K562 (cell line): ENCODE results near the gene DKK3. TPM values are rescaled to one million over a fixed set of nuclear protein-coding genes. Genes with fewer than 3 reads are reported as not detected.

Source experiments
- DDX20 ChIP-seq: fragments of 450-650 bp; IDR thresholded peaks from 2 replicates; pipeline ENCODE4 v1.6.1; 2016; ENCODE audit warnings: missing genetic modification characterization, low read depth, mild to moderate bottlenecking, missing compliant biosample characterization, moderate library complexity
- DNMT1 ChIP-seq: fragments of 450-650 bp; IDR thresholded peaks from 2 replicates; pipeline ENCODE4 v1.6.1; 2016; ENCODE audit warnings: antibody characterized with exemption, mild to moderate bottlenecking
- EGR1 ChIP-seq: fragments of 450-650 bp; conservative IDR thresholded peaks from 2 replicates; pipeline ENCODE4 v1.6.1; 2017; ENCODE audit warnings: mild to moderate bottlenecking
- EWSR1 ChIP-seq: fragments of 450-650 bp; IDR thresholded peaks from 2 replicates; pipeline ENCODE4 v1.6.1; 2018; ENCODE audit warnings: borderline replicate concordance, mild to moderate bottlenecking, low read depth, moderate library complexity; ENCODE audit not compliant: partially characterized antibody
- FOXK2 ChIP-seq, 2 experiments: fragments of 450-650 bp; IDR thresholded peaks in 1 of 2; conservative IDR thresholded peaks in 1 of 2; 2 replicates each; pipeline ENCODE4 v1.6.1; 2016; ENCODE audit warnings: low read depth in 2 of 2, mild to moderate bottlenecking in 1 of 2
- GATAD2A ChIP-seq: fragments of 450-650 bp; IDR thresholded peaks from 2 replicates; pipeline ENCODE4 v1.6.1; 2017
- HCFC1 ChIP-seq: IDR thresholded peaks from 2 replicates; pipeline ENCODE4 v1.6.1; 2012; ENCODE audit warnings: low read depth, low read length, improper control_type of control experiment
- IFI16 ChIP-seq: fragments of 250-450 bp; sonication (Bioruptor Pico); IDR thresholded peaks from 2 replicates; pipeline ENCODE4 v2.1.2; 2022; ENCODE audit warnings: mild to moderate bottlenecking, inconsistent platforms
- MYNN ChIP-seq, 2 experiments: sonication (generic); formaldehyde crosslinking in 1 of 2; IDR thresholded peaks; 2 replicates each; pipeline versions ENCODE4 v1.5.0 to v1.6.1; 2016 to 2020; ENCODE audit warnings: antibody characterized with exemption in 1 of 2, missing genetic modification reagents in 1 of 2
- NR2F6 ChIP-seq: fragments of 450-650 bp; formaldehyde crosslinking; IDR thresholded peaks from 2 replicates; pipeline ENCODE4 v1.4.0; 2020; ENCODE audit warnings: mild to moderate bottlenecking
- PHF8 ChIP-seq: fragments of 200-600 bp; sonication (generic); IDR thresholded peaks from 2 replicates; pipeline ENCODE4 v1.6.1; 2012; ENCODE audit warnings: mixed run types, mild to moderate bottlenecking, inconsistent platforms, low read length, moderate library complexity, borderline replicate concordance
- RCOR1 ChIP-seq, 2 experiments: IDR thresholded peaks; 2 replicates each; pipeline ENCODE4 v1.6.1; 2012; ENCODE audit warnings: low read depth in 2 of 2, low read length in 2 of 2, borderline replicate concordance in 1 of 2, improper control_type of control experiment in 1 of 2
- SIRT6 ChIP-seq: IDR thresholded peaks from one replicate; pipeline ENCODE4 v1.6.1; 2012; ENCODE audit warnings: low read depth, mild to moderate bottlenecking, control low read depth, inconsistent platforms, low read length, moderate library complexity
- SMARCE1 ChIP-seq: fragments of 450-650 bp; IDR thresholded peaks from 2 replicates; pipeline ENCODE4 v1.7.1; 2016; ENCODE audit warnings: mild to moderate bottlenecking
- SPI1 ChIP-seq: IDR thresholded peaks from 2 replicates; pipeline ENCODE4 v1.6.1; 2011; ENCODE audit warnings: low read depth, low read length, control low read depth, borderline replicate concordance
- THRA ChIP-seq: fragments of 450-650 bp; IDR thresholded peaks from 2 replicates; pipeline ENCODE4 v1.6.1; 2017; ENCODE audit warnings: mild to moderate bottlenecking, moderate library complexity
- U2AF2 ChIP-seq: fragments of 200-400 bp; formaldehyde crosslinking; optimal IDR thresholded peaks from 2 replicates; pipeline ENCODE3; 2017; ENCODE audit warnings: low read depth, mild to moderate bottlenecking, low read length
- ZBTB49 ChIP-seq: sonication (generic); formaldehyde crosslinking; IDR thresholded peaks from 2 replicates; pipeline ENCODE4 v1.8.0; 2022; ENCODE audit warnings: missing genetic modification reagents, mild to moderate bottlenecking, borderline replicate concordance
- ZNF184 ChIP-seq: sonication (generic); formaldehyde crosslinking; IDR thresholded peaks from 2 replicates; pipeline ENCODE4 v1.5.0; 2020; ENCODE audit warnings: missing genetic modification reagents
- ZNF699 ChIP-seq: fragments of 250-450 bp; sonication (Bioruptor Pico); IDR thresholded peaks from 2 replicates; pipeline ENCODE4 v1.8.0; 2021; ENCODE audit warnings: mild to moderate bottlenecking, moderate library complexity; ENCODE audit not compliant: insufficient replicate concordance
- ZZZ3 ChIP-seq: fragments of 450-650 bp; IDR thresholded peaks from 2 replicates; pipeline ENCODE4 v1.6.1; 2016; ENCODE audit warnings: antibody characterized with exemption, mild to moderate bottlenecking, moderate library complexity
- polyA plus RNA-seq, 8 experiments: library from polyadenylated mRNA; depleted of rRNA in 4 of 8; stranded (reverse) in 5 of 8; unstranded in 3 of 8; fragments of >200 nt; fragmentation: Nextera tagmentation in 2 of 8; fragmentation: Illumina TruSeq in 1 of 8; extraction: Ambion mirVana in 2 of 8; extraction: Trizol in 1 of 8; gene quantifications; 2 replicates each; pipeline versions ENCODE4 v1.2.1 to v1.2.3, GENCODE V29; 2011 to 2014; ENCODE audit warnings: inconsistent platforms in 1 of 8, missing spikeins in 1 of 8
- total RNA-seq, 7 experiments: library from RNA; depleted of rRNA in 6 of 7; stranded (reverse); fragments of >200 nt in 6 of 7; fragmentation: Illumina TruSeq in 2 of 7; extraction: Trizol in 2 of 7; gene quantifications; 2 replicates each; pipeline versions ENCODE4 v1.2.1 to v1.2.3, GENCODE V29; 2011 to 2021; ENCODE audit warnings: low replicate concordance in 1 of 7
- TF ChIP-seq, protein P1 (sequence below): sonication (generic); formaldehyde crosslinking; IDR thresholded peaks from 2 replicates; pipeline ENCODE4 v1.8.0; 2022; ENCODE audit warnings: mild to moderate bottlenecking, missing genetic modification reagents
- TF ChIP-seq, protein P2 (sequence below): fragments of 450-650 bp; formaldehyde crosslinking; IDR thresholded peaks from 2 replicates; pipeline ENCODE4 v1.4.0; 2020; ENCODE audit warnings: mild to moderate bottlenecking, moderate library complexity

DKK3 gene
- total and polyA plus RNA-seq, 9 of the 15 experiments (the other 6 are each of a cell fraction or from before 2014, with no cell fraction given), result 0.14 to 0.85 (median 0.38) TPM; not detected in 6

GRCh38 chr11:12043959-12044791, 35.7 kb upstream of the DKK3 start (continued):
- 0 out of 4 replicates have a peak, but pooled peaks of 1 of the 2 experiments have one; percentile 37 for TF ChIP-seq RCOR1 (IDR thresholded peaks at IDR 0.05; ENCODE audit: borderline replicate concordance in 1 of 2, low read depth in 2 of 2, low read length in 2 of 2)
- no peak for TF ChIP-seq EGR1
- TF ChIP-seq NR2F6 (CRISPR knock-in tag), result no peak
- no peak for TF ChIP-seq SPI1
- no peak for TF ChIP-seq ZBTB49 (CRISPR knock-in tag)
- TF ChIP-seq THRA, result no peak
- no peak for TF ChIP-seq ZZZ3
- no peak for TF ChIP-seq DDX20
- no peak for TF ChIP-seq ZNF699 (CRISPR knock-in tag)
- TF ChIP-seq, protein P1, sequence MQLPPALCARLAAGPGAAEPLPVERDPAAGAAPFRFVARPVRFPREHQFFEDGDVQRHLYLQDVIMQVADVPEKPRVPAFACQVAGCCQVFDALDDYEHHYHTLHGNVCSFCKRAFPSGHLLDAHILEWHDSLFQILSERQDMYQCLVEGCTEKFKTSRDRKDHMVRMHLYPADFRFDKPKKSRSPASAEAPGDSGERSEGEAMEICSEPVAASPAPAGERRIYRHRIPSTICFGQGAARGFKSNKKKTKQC (CRISPR knock-in tag), result no peak
- TF ChIP-seq PHF8, result no peak
- TF ChIP-seq SMARCE1, result 0 out of 2 replicates have a peak, but pooled peaks have one; percentile 32
- TF ChIP-seq SIRT6, result no peak
- TF ChIP-seq MYNN (IDR thresholded peaks at IDR 0.05), result no peak
- no peak for TF ChIP-seq MYNN (CRISPR knock-in tag; IDR thresholded peaks at IDR 0.05)
- no peak for TF ChIP-seq HCFC1
- TF ChIP-seq FOXK2 (conservative IDR thresholded peaks at IDR 0.05 in 1 of 2, IDR thresholded peaks at IDR 0.05 in 1 of 2; ENCODE audit: low read depth in 2 of 2), result no peak
- no peak for TF ChIP-seq GATAD2A
- TF ChIP-seq, protein P2, sequence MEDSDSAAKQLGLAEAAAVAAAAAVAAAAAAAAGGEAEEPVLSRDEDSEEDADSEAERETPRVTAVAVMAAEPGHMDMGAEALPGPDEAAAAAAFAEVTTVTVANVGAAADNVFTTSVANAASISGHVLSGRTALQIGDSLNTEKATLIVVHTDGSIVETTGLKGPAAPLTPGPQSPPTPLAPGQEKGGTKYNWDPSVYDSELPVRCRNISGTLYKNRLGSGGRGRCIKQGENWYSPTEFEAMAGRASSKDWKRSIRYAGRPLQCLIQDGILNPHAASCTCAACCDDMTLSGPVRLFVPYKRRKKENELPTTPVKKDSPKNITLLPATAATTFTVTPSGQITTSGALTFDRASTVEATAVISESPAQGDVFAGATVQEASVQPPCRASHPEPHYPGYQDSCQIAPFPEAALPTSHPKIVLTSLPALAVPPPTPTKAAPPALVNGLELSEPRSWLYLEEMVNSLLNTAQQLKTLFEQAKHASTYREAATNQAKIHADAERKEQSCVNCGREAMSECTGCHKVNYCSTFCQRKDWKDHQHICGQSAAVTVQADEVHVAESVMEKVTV (CRISPR knock-in tag), result peak; percentile 88
- no peak for TF ChIP-seq U2AF2
- no peak for TF ChIP-seq EWSR1
- no peak for TF ChIP-seq IFI16
- TF ChIP-seq ZNF184 (CRISPR knock-in tag), result no peak
- TF ChIP-seq DNMT1, result no peak
